NCI-H748 treated with DMSO at 0.1 percent for 48 hours (cell line): ENCODE measurements around the gene RPTOR.

ENCODE experiments used
- DNase-seq: peaks from one replicate; lab custom pipeline; 2025; lab: John Stamatoyannopoulos, UW

The RPTOR gene

DNA sequence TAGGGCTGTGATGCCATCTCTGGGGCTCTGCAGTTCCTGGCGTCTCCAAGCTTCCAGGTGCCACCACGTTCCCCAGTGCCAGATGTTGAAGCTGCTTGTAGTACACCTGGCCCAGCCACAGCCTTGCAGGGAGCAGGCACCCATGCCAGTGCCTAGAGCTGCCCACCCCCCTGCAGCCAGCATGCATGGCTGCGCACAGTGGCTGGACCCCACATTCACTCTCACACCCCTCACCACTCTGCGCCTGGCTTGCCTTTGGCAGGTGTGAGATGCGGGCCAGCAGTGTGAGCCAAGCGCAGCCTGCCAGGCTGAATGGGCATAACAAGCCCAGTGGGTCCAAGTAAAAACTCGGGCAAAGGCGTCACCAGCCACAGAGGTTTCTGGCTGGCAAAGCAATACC lies 371.6 kb downstream of the RPTOR start:
- no peak for DNase-seq

DNA sequence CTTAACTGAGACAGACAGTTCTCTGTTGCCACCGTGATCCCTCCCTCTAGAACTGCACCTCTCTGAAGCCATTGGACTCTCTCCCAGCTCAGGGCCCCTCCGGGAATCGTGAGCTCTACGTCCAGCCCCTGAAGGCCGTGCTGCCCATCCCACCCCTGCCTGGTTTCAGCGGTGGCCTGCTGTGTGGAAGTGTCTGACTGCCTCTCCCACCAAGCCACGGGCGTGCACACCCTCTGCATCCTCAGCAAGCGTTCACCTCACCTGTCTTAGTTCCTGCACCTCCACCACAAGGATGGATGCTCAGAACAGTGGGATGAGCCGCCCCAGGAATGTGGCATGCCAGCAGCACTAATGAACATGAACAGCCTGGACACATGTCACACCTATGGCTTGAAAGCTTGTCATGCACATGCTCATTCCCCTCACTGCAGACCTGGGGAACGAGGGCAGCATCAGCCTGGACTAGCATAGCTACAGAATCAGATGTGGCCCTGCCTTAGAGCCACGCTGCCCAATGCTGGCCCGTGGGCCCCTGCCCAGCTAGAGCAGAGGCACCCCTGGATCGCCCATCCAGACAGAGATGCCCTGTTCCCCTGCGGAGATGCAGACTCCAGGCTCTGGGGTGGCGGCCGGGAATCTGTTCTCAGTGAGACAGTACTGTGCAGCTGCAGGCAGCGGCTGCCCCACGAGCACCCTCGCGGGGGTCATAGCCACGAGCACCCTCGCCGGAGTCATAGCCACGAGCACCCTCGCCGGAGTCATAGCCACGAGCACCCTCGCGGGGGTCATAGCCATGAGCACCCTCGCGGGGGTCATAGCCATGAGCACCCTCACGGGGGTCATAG lies 373.3 kb downstream of the RPTOR start:
- DNase-seq = no peak

DNA sequence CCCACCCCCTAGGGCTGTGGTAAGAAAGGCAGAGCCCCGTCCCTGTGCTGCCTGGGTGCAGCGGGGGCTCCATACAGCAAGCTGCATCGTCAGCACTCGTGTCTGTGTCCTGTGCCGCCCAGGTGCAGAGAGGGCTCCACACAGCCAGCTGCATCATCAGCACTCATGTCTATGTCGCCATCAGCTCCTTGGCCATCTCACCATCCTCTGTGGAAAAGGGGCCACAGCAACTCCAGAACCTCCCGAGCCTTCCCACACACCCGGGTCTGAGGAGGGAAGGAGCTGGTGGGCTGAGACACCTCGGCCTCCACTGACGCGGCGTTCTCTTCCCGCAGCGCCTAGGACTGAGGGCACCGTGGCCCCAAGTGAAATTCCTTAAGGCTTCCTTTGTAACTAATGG lies 374.1 kb downstream of the RPTOR start:
- no peak for DNase-seq

DNA sequence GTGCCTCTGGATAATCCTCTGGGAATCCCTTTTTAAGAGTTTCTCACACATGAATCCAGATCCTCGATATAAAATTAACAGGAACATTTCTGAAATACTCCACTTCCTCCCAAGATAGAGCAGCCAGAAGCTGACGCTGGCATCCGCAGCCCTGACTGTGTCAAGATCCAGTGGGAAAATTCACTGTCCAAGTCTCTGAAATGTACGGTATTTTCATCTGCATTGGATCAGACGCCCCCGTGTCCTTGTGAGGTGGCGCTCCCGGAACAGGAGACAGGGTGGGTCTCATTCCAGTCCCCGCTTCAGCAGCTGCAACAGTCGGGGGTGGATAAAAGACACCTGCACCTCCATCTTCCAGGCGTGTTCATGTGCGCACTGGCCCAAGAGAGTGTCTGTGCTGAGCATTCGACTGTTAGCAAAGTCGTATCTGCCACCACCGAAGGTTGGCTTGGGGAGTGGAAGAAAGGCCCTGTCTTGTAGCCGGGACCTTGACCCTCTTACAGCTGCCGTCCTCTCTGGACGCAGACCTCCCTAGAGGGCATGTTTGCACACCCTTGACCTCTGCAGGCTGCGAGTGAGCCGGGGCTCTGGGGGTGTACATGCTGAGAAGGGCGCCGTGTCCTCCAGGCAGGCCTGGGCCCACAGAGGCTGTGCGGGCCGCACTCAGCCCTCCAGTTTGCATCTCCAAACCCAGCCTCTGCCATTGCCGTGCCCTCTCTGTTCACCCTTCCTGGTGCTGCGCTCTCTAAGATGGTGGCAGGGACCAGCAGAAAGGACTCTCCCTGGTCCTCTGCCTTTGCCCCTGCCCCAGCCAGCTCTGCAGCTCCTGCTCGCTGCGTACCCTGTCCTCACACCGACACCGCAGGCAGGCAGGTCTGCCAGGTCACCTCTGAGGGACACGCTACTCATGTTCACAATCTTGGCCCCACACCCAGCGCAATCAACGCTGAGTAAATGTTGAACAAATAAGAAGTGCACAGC lies 375.0 kb downstream of the RPTOR start:
- DNase-seq = no peak

DNA sequence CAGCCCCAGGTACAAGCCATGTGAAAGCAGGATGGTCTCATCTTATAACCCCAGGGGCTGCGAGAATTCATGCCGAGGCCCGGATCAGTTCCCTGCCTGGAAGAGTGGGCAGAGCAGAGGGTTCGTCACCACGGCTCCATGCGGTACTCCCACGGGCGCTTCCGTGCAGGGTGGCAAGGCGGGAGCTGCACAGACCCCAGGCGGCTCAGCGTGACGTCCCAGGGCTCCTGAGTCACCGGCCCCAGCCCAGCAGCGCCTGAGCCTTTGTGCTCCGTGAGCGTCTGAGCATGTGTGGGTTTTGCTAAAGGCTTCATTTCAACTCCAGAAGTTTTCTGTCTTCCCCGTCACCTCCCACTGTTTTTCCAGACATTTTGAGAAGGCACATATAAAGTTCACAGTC lies 375.8 kb downstream of the RPTOR start:
- DNase-seq = no peak

DNA sequence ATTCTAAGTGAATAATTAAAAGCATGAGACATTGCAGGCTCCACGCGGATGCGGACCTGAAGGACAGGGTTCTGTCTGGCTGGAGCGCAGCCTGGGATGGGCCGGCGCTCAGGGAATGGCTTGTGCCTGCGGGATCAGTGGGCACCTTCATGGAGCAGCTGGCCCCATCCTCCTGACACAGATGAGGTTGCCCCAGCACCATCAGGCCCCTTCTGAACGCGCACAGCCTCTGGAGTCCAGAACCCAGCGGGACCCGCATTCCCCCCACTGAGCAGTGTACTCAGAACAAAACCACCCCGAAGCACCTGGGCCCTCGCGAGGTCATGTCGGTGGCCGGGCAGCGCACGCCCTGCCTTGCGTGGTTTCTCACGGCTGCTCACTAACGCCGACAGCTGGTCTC lies 376.5 kb downstream of the RPTOR start:
- DNase-seq = no peak

DNA sequence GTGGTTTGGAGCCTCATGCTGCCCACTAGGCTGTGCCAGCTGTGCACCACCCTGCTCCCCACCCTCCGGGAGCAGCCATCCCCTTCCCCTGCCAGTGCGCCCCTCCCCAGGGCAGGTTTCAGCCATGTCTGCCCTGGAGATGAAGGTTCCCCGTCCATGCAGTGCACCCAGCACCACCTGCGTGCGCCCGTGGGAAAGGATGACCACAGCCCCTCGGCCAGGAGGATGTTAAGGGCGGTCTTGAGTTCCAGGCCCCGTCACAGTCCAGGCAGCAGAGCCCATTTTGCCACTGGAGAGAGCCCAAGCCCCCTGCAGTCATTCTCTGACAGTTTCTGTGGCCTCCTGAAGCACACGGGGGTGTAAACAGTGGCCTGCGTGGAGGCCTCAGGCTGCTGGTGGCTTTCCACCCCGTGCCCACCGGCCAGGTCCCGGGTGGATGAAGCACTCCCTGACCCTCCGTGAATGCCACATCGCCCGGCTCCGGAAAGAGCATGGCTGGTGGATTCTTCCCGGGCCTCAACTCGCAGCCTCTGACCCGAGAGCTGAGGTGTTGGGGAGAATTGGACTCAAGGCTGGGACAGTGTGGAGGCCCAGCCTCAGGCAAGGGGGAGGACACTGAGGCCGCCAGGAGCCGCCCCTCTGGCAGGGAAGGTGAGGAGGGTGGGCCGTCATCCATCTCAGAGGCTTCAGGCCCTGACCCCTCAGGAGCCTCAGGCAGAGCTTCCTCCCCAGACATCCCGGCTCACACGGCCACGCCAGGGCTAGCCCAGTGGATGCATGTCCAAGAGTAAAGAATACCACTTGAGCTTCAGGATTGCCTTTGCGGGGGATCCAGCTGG lies 377.3 kb downstream of the RPTOR start:
- no peak for DNase-seq

DNA sequence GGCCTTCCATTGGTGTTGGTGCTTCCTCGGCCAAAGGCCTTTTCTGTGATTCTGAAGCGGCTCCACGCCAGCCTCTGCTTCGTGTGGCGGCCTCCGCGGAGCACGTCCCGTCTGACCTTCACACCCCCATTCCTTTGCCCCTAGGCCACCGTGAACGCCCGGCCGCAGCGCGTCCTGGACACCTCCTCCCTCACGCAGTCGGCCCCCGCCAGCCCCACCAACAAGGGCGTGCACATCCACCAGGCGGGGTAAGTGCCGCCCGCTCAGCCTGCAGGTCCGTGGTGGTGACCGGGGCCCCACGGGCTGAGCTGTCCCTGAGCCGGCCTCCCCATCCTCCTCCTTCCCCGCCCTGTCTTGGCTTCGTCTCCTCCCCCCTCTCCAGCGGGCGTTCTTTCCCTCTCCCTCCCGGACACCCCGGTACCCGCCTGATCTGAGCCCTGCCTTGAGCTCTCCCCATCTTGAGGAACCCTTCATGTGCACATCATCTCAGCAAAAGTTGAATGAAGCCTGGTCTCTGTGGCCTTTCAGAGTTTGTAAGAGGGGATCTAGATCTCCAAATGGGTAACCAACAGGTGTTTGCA lies 378.0 kb downstream of the RPTOR start:
- DNase-seq = no peak

DNA sequence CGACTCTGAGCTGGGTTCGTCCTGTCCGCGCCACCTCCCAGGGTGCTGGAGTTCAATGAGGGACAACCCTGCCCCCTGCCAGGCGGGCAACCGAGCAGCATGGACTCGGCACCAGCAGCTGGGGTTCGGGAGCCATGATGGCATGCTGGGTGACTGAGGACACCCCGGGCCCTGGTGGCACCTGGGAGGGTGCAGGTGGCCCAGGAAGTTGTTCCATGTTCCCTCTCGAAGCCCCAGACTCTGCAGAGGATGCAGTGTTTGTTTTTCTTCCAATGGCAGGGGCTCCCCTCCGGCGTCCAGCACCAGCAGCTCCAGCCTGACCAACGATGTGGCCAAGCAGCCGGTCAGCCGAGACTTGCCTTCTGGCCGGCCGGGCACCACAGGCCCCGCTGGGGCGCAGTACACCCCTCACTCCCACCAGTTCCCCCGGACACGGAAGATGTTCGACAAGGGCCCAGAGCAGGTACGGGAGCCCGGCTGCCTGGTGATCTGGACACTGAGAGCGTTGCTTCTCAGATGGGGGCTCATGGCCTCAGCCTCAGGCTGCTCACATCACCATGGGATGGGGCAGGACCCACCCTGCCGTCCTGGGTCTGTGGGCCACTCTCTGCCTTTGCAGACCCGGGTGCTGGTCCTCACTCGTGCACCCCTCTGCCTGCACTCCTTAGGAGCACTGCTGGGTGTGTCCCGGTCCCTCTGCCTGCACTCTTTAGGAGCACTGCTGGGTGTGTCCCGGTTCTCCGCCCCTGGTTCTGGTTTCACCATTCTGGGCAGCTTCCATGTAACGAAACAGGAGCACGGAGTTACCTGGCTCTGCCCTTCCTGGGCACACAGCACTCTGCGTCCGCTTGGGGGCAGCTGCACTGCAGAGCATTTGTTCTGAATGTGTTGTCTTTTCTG lies 378.8 kb downstream of the RPTOR start:
- no peak for DNase-seq

DNA sequence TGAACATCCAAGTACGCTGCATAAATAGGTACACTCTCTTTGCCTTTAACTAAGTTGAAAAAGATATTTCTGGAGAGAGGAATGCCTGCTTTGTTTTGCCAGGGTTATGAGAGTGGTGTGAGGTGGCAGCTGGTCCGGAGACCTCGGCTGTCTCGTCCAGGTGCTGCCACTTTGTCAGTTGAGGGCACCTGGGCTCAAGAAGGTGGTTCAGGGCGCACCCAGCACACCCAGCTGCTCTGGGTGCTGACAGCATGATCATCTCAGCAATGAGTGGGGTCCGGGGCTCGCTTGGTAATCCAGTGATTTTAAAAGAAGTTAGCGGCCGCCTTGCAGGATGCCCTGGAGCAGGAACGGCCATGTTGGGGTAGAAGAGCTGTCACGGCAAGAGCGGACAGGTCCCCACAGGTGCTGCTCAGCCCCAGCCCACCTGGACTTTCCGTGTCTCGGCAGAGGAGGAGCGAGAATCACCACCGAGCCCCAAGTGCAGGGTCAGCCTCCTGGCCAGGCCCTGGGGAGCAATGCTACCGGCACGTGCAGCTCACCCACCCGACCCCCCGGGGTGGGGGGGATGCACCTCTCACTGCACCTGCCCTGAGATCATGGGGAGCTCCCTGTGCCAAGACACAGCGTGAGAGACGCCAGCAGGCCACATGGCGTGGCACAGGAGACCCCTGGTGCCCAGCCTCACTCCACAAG lies 379.6 kb downstream of the RPTOR start:
- DNase-seq = no peak

DNA sequence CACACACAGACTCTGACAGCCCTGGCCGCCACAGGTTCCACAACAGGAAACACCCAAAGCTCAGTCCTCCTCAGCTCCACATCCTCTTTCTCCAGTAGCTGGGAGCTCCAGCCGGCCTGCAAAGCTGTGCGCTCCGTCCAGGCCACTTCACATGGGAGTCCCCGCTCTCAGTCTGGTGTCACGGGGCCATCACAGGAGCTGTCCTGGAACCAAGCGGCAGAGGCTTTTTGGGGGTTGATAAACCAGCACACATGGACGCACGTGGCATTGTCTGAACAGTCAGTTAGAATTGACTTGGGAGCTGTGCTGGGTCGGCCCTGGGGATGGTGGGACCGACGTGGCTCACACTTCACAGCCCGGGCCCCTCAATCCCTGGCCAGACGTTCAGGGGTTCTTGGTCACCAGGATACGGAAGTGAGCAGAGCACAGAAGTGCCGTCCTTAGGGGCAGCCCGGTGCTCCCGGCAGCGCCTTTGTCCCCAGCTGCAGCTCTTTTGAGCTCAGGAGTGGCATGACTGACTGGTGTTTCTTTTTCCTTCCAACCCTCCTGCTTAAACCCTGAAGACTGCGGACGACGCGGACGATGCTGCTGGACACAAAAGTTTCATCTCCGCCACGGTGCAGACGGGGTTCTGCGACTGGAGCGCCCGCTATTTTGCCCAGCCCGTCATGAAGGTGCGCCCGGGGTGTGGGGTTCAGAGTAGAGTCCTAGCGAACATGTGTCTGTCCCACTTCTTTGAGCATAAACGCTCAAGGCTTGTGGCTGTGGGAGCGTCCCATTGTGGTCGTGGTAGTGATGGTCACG lies 380.4 kb downstream of the RPTOR start:
- DNase-seq = no peak

DNA sequence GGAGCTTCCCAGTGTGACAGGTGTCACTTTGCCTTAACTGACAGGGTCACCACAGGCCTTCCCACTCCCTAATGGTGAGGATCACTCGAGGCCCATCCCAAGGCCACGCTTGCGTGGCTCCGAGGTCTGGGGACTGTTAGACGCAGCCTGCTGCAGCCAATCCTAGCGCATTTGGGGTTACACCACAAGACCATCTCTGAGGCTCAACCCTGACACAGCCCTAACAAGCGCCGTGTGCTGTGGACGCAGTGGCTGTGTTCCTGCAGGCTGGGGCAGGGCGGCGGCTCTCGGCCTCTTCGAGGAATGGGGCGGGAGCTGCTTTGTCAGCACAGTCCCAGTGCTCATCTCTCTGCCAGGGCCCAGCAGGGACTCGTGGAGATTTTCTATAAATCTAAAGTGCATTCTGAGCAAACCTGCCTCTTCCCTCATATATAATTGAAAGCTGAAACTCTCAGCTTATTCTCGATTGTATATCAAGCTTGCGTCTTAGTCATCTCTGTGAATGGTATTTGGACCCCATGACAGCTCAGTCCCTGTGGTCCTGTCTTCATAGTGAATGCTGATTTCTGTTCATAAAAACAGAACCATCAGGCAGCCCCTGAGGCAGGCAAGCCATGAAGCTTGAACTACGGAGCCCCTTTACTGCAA lies 381.2 kb downstream of the RPTOR start:
- no peak for DNase-seq

DNA sequence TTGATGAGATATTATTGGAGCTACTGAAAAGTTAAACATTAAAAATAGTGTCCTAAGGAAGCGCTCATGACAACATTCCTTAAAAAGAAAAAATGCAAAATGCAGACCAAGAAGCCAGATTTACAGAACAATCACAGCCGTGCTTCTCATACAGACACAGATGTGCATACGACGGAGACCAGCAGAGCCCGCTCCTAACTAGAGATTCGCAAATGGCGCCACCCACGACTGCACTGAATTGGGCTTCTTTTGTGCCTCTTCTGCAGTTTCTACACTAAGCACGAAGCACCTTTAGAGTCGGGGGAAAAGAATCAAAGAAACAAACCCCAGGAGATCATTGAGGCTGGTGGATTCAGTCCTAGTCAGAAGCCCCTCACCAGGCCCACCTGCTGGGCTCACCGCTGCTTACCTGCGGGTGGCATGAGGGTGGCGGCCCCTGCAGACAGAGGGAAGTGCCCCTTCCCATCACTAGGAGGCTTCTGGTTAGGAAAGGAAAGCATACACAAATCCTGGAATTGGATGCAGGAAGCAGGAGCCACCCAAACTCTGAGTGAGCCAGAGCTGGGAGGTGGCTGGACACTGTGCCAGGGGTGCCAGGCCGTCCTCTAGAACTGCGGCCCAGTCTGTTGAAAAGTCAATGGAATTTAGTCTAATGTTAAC lies 382.1 kb downstream of the RPTOR start:
- DNase-seq = no peak

DNA sequence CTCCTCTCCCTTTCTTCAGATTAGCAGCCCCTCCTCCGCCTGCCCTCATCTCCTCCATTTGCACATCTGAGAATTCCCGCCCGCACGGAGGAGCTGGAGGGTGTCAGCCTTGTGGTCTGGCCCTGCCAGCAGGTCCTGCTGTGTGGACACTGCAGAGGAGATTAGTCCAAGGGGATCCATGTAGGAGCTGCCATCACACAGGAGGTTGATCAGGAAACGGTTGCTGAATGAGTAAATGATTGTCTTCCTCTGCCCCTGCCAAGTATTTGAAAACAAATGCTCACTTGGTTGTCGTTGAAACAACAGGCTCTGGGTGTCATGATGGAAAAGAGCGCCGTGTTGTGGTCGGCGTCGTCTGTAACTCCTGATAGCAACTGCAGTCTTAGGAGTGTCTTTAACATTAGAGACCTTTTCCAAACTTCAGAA lies 383.2 kb downstream of the RPTOR start:
- no peak for DNase-seq

DNA sequence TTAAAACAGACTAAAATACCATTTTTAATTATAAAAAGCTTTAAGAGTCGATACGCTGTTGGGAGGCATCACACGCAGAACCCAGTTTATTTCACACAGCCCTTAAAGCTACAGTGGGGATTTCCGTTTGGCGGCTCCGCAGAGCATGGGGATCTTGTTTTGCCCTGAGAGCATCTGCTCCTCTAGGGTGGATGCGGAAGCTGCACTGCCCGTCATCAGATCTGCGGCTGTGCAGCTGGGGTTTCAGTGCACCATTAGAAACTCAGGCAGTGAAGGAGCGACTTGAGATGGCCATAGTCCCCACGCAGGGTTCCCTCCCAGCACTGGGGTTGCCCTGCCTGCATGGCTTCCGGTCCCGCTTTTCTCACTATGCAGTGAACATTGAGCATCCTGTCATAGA lies 384.8 kb downstream of the RPTOR start:
- DNase-seq = no peak

DNA sequence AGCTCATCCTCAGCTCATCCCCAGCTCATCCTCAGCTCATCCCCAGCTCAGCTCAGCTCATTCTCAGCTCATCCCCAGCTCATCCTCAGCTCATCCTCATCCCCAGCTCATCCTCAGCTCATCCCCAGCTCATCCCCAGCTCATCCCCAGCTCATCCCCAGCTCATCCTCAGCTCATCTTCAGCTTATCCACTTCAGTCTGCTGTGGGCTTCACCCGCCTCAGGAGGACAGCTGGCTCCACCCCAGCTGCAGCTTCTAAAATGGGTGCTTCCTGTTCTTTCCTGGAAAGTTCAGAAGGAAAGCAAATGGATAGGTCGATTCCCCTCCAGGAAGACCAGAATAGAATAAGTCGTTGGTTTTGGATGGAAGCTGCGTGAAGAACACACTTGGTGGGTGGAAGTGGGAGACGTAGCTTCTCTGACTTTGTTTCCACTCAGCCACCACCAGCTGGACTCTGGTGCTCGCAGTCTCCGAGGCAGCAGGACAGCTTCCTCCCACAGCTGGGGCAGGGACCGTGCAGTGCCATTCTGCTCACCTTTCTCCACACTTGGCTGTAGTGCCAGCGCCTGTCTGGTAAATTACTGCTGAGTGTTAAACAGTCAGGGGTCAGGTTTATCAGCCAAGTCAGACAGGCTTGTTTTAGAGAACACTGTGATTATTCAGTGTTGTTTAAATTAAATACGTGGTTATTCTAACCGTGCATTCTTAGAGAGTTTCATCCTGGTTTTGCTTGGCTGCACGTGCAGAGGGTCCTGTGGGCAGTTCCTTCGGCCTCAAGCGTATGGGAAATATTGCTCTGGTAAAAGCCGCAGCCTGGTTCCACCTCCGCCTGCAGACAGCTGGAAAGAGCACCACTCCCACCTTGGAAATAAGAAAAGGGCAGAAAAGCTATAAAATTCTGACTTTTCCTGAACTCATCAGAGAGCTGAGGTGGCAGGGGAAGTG lies 386.0 kb downstream of the RPTOR start:
- no peak for DNase-seq
